NOMO-1 (cell line): ENCODE data around the gene MSI2.

Source experiments
- DNase-seq, 2 experiments: peaks; one replicate each; lab custom pipeline; 2025; ENCODE audit not compliant: unreplicated experiment in 2 of 2; lab: John Stamatoyannopoulos, UW

The MSI2 gene

GRCh38 chr17:57713140-57713539 lies 456.8 kb downstream of the MSI2 start:
- no peak for DNase-seq

- DNase-seq, result no peak
Measured at GRCh38 chr17:57714665-57715180, 458.4 kb downstream of the MSI2 start.

GRCh38 chr17:57715981-57716380 lies 459.7 kb downstream of the MSI2 start:
- no peak for DNase-seq

- no peak for DNase-seq
Measured at GRCh38 chr17:57718878-57719277, 462.6 kb downstream of the MSI2 start.

GRCh38 chr17:57720386-57721035 lies 464.2 kb downstream of the MSI2 start:
- no peak for DNase-seq

GRCh38 chr17:57721967-57722703 lies 465.8 kb downstream of the MSI2 start:
- DNase-seq, result no peak

GRCh38 chr17:57722704-57723043 lies 466.4 kb downstream of the MSI2 start:
- no peak for DNase-seq

- no peak for DNase-seq
Measured at GRCh38 chr17:57723427-57724025, 467.2 kb downstream of the MSI2 start.

- peak; percentile 59 to 77 for DNase-seq
Measured at GRCh38 chr17:57724026-57724728, 467.9 kb downstream of the MSI2 start.

GRCh38 chr17:57724729-57725125 lies 468.4 kb downstream of the MSI2 start:
- DNase-seq, result no peak

- no peak for DNase-seq
Measured at GRCh38 chr17:57726213-57726790, 470.0 kb downstream of the MSI2 start.

GRCh38 chr17:57726838-57727237 lies 470.5 kb downstream of the MSI2 start:
- DNase-seq, result no peak

GRCh38 chr17:57727630-57728175 lies 471.4 kb downstream of the MSI2 start:
- DNase-seq, result no peak

GRCh38 chr17:57730026-57730701 lies 473.8 kb downstream of the MSI2 start:
- DNase-seq, result no peak

GRCh38 chr17:57732062-57732461 lies 475.7 kb downstream of the MSI2 start:
- no peak for DNase-seq

GRCh38 chr17:57733085-57733484 lies 476.8 kb downstream of the MSI2 start:
- DNase-seq, result no peak
